Measurements from ENCODE around the gene FNDC8.
A peak's percentile ranks its signal among the peaks of the same experiment; 100 is the strongest.

The FNDC8 gene

DNA sequence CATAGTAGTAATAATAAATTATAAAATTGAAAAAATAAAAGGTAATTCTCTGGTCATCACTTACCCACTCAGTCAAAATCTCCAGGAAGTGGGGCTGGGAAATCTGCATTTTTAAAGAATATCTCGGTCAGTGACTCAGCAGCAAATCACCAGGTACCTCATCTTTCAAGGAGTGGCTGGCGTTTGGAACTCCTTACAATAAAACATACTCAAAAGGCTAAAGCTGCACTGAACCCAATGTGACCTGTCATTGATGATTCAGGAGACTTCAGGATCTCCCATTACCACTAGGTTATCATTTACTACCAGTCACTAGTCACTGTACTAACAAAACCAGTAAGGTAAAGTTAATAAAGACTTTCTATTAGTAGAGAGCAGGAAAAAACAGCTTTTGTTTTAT is 36.4 kb upstream of the FNDC8 start:
- H3K4me3 ChIP-seq (ENCODE audit: low read length), result no peak overlapping the region
- no peaks in the 10 kb centered on the region; the same call in 1 of the 2 replicates for H3K79me2 ChIP-seq (ENCODE audit: control insufficient read depth, low read length)
- no peak overlapping the region for H3K27ac ChIP-seq (ENCODE audit: low read depth, low read length)
- H3K4me2 ChIP-seq (ENCODE audit: low read length), result no peak overlapping the region
- H3K27me3 ChIP-seq (ENCODE audit: control insufficient read depth, low read length), result no peaks in the 10 kb centered on the region
- H3F3A ChIP-seq (ENCODE audit: control insufficient read depth, insufficient read depth), result peaks cover 10% of the 10 kb centered on the region; the same call in 1 of the 2 replicates
- no peak for TF ChIP-seq EZH2phosphoT487 (IDR thresholded peaks at IDR 0.05; ENCODE audit: borderline replicate concordance, low read length)
- TF ChIP-seq, protein P1, sequence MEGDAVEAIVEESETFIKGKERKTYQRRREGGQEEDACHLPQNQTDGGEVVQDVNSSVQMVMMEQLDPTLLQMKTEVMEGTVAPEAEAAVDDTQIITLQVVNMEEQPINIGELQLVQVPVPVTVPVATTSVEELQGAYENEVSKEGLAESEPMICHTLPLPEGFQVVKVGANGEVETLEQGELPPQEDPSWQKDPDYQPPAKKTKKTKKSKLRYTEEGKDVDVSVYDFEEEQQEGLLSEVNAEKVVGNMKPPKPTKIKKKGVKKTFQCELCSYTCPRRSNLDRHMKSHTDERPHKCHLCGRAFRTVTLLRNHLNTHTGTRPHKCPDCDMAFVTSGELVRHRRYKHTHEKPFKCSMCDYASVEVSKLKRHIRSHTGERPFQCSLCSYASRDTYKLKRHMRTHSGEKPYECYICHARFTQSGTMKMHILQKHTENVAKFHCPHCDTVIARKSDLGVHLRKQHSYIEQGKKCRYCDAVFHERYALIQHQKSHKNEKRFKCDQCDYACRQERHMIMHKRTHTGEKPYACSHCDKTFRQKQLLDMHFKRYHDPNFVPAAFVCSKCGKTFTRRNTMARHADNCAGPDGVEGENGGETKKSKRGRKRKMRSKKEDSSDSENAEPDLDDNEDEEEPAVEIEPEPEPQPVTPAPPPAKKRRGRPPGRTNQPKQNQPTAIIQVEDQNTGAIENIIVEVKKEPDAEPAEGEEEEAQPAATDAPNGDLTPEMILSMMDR (IDR thresholded peaks at IDR 0.05; ENCODE audit: low read depth, low read length, poor library complexity, severe bottlenecking), result no peak
- no peaks in the 10 kb centered on the region for H3K36me3 ChIP-seq (ENCODE audit: control insufficient read depth, low read length)
- no peaks in the 10 kb centered on the region for H4K20me1 ChIP-seq (ENCODE audit: control insufficient read depth, insufficient read depth, low read depth, low read length)
- peaks cover 50% of the 10 kb centered on the region for H3K4me1 ChIP-seq (ENCODE audit: control insufficient read depth, low read length)
- H3K9me2 ChIP-seq (replicated peaks; ENCODE audit: control insufficient read depth, low read length), result no peaks in the 10 kb centered on the region
- no peaks in the 10 kb centered on the region for H3K9me3 ChIP-seq (ENCODE audit: control insufficient read depth, insufficient read depth, low read length)

DNA sequence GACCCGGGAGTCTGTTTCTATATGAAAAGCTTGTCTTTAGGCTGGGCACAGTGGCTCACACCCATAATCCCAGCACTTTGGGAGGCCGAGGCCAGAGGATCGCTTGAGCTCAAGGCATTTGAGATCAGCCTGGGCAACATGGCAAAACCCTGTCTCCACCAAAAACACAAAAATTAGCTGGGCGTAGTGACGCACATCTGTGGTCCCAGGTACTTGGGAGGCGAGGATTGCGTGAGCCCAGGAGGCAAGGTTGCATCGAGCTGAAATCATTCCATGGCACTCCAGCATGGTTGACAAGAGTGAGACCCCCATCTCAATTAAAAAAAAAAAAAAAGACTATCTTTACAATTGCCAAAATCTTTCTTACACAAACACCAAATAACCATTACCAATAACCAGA is 35.3 kb upstream of the FNDC8 start:
- Histone ChIP-seq H3K27me3 (ENCODE audit: control insufficient read depth, low read length) (no peaks in the 10 kb centered on the region), H3K4me1 (ENCODE audit: control insufficient read depth, low read length) (peaks cover 40% of the 10 kb centered on the region), H3K9me2 (replicated peaks; ENCODE audit: control insufficient read depth, low read length) (no peaks in the 10 kb centered on the region), H4K20me1 (ENCODE audit: control insufficient read depth, insufficient read depth, low read depth, low read length) (no peaks in the 10 kb centered on the region), H3F3A (ENCODE audit: control insufficient read depth, insufficient read depth) (peaks cover 10% of the 10 kb centered on the region; the same call in 1 of the 2 replicates), H3K79me2 (ENCODE audit: control insufficient read depth, low read length) (no peaks in the 10 kb centered on the region; the same call in 1 of the 2 replicates), H3K36me3 (ENCODE audit: control insufficient read depth, low read length) (no peaks in the 10 kb centered on the region), H3K9me3 (ENCODE audit: control insufficient read depth, insufficient read depth, low read length) (no peaks in the 10 kb centered on the region), H3K4me2 (ENCODE audit: low read length) (no peak overlapping the region), H3K27ac (ENCODE audit: low read depth, low read length) (no peak overlapping the region), H3K4me3 (ENCODE audit: low read length) (no peak overlapping the region)
- TF ChIP-seq, protein P1 (IDR thresholded peaks at IDR 0.05; ENCODE audit: low read depth, low read length, poor library complexity, severe bottlenecking), result no peak
- no peak for TF ChIP-seq EZH2phosphoT487 (IDR thresholded peaks at IDR 0.05; ENCODE audit: borderline replicate concordance, low read length)

DNA sequence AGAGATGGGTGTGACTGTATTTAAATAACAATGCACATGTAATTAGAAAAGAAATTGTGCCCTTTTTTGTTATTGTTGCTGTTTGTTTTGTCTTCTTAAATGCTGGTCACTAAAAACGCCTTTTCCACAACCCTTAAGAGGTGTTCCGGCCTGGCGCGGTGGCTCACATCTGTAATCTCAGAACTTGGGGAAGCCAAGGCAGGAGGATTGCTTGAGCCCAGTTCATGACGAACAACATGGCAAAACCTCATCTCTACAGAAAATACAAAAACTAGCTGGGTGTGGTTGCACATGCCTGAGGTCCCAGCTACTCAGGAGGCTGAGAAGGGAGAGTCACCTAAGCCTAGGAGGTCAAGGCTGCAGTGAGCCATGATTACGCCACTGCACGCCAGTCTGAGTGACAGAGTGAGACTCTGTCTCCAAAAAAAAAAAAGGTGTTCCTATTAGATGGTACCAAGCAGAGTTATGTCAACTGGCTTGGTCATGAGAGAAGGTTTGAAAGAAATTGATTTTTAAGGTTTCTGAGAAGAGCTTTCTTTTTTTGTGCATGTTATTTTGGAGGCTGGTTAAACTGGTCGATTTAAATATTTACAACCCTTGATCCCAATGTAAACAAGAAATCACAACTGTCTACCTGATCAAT is 34.4 kb upstream of the FNDC8 start:
- peaks cover 32% of the 10 kb centered on the region for H3K4me1 ChIP-seq (ENCODE audit: control insufficient read depth, low read length)
- no peaks in the 10 kb centered on the region for H3K9me3 ChIP-seq (ENCODE audit: control insufficient read depth, insufficient read depth, low read length)
- no peaks in the 10 kb centered on the region; the same call in 1 of the 2 replicates for H3K79me2 ChIP-seq (ENCODE audit: control insufficient read depth, low read length)
- no peaks in the 10 kb centered on the region for H3K9me2 ChIP-seq (replicated peaks; ENCODE audit: control insufficient read depth, low read length)
- H3F3A ChIP-seq (ENCODE audit: control insufficient read depth, insufficient read depth), result peaks cover 10% of the 10 kb centered on the region; the same call in 1 of the 2 replicates
- TF ChIP-seq, protein P1 (IDR thresholded peaks at IDR 0.05; ENCODE audit: low read depth, low read length, poor library complexity, severe bottlenecking), result no peak
- H4K20me1 ChIP-seq (ENCODE audit: control insufficient read depth, insufficient read depth, low read depth, low read length), result no peaks in the 10 kb centered on the region
- H3K4me2 ChIP-seq (ENCODE audit: low read length), result peak overlapping the region; percentile 89; the same call in 1 of the 2 replicates
- no peaks in the 10 kb centered on the region for H3K36me3 ChIP-seq (ENCODE audit: control insufficient read depth, low read length)
- H3K27me3 ChIP-seq (ENCODE audit: control insufficient read depth, low read length), result no peaks in the 10 kb centered on the region
- 0 out of 2 replicates have a peak overlapping the region, but pooled peaks have one; percentile 78 for H3K4me3 ChIP-seq (ENCODE audit: low read length)
- H3K27ac ChIP-seq (ENCODE audit: low read depth, low read length), result no peak overlapping the region
